Fibroblast of lung (primary cell): Measurements from ENCODE around the gene INPPL1.

Experiments
- CTCF ChIP-seq, 2 donors: IDR thresholded peaks in 1 of 2; conservative IDR thresholded peaks in 1 of 2; 1 replicate in 1 of 2; 2 replicates in 1 of 2; pipeline ENCODE4 v1.5.1; 2011 to 2012; ENCODE audit warnings: low read length in 2 of 2, control low read depth in 1 of 2, inconsistent platforms in 1 of 2, low read depth in 1 of 2, mild to moderate bottlenecking in 1 of 2
- EZH2 ChIP-seq: IDR thresholded peaks from 2 replicates; pipeline ENCODE4 v1.5.1; 2012; ENCODE audit warnings: low read length, control low read depth, mild to moderate bottlenecking; ENCODE audit errors: missing control alignments

GRCh38 chr11:72274435-72274834, 49.9 kb downstream of the INPPL1 start:
- TF ChIP-seq CTCF (conservative IDR thresholded peaks at IDR 0.05 in 1 of 2, IDR thresholded peaks at IDR 0.05 in 1 of 2; ENCODE audit: low read depth in 1 of 2, low read length in 2 of 2) (no peak), EZH2 (no peak)
